Medulla oblongata (tissue), 1 donor: Measurements from ENCODE around the gene FRAT2.
"Not testable (repeated sequence)": the region's sequence is repeated elsewhere in the genome, so short reads cannot be mapped to it uniquely, and the experiment has no call there.

Source experiments
- DNase-seq: peaks from one replicate; pipeline ENCODE4 v3.0.0-alpha.2; 2015; ENCODE audit errors: extremely low spot score

FRAT2 gene

GRCh38 chr10:97356318-97356914 is 21.9 kb upstream of the FRAT2 start:
- no peak for DNase-seq

- peak; percentile 42 for DNase-seq
Observed at GRCh38 chr10:97355571-97355975, 21.0 kb upstream of the FRAT2 start.

DNA sequence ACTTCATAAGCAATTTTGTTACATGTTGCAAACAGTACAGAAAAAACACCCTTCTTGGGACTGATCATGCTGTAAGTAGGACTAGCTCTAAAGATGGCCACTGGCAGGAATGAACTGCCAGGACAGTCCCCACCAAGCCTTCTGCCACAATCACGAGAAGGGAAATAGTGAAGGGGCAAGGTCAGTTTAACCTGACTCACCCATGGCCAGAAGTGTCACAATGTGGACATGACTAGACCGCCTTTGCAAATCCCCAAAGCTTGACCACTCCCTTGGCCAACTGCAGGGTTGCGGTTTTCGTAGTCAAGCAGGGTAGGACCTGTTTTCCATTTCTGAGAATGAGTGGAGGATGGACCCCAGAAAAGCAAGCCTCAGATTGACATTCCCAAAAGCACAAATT is 19.4 kb upstream of the FRAT2 start:
- no peak for DNase-seq

GRCh38 chr10:97349752-97350513 is 15.4 kb upstream of the FRAT2 start:
- DNase-seq: no peak

DNA sequence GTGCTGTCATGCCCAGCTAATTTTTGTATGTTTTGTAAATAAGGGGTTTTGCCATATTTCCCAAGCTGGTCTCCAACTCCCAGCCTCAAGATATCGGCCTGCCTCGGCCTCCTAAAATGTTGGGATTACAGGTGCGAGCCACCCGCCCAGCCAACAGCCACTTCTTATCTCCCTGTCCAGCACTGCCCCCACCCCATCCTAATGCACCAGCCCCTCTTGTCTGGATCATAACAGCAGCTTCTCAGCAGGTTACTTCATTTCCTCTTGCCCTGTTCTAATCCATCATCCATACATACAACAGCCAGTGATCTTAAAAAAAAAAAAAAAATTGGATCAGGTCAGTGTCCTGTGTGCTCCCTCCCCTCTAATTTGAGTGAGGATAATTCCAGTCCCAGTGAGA is 12.8 kb upstream of the FRAT2 start:
- no peak for DNase-seq

DNA sequence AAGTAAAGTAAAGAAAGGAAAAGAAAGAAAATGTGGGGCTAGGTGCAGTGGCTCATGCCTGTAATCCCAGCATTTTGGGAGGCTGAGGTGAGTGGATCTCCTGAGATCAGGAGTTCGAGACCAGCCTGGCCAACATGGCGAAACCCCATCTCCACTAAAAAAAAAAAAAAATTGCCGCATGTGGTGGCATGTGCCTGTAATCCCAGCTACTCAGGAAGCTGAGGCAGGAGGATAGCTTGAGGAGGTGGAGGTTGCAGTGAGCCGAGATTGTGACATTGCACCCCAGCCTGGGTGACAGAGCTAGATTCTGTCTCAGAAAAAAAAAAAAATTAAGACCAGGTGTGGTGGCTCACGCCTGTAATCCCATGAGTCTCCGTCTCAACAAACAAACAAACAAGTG is 9.1 kb upstream of the FRAT2 start:
- not testable (repeated sequence) for DNase-seq

- no peak for DNase-seq
Observed at GRCh38 chr10:97341416-97341815, 6.9 kb upstream of the FRAT2 start.

GRCh38 chr10:97338041-97338440 is 3.5 kb upstream of the FRAT2 start:
- DNase-seq: peak; percentile 16

- no peak for DNase-seq
Observed at GRCh38 chr10:97336942-97337831, 2.7 kb upstream of the FRAT2 start.

GRCh38 chr10:97336446-97336845 is 1.9 kb upstream of the FRAT2 start:
- DNase-seq: no peak

GRCh38 chr10:97336006-97336405 is 1.5 kb upstream of the FRAT2 start:
- no peak for DNase-seq

- DNase-seq: no peak
Observed at GRCh38 chr10:97335188-97335619, 675 bp upstream of the FRAT2 start.

DNA sequence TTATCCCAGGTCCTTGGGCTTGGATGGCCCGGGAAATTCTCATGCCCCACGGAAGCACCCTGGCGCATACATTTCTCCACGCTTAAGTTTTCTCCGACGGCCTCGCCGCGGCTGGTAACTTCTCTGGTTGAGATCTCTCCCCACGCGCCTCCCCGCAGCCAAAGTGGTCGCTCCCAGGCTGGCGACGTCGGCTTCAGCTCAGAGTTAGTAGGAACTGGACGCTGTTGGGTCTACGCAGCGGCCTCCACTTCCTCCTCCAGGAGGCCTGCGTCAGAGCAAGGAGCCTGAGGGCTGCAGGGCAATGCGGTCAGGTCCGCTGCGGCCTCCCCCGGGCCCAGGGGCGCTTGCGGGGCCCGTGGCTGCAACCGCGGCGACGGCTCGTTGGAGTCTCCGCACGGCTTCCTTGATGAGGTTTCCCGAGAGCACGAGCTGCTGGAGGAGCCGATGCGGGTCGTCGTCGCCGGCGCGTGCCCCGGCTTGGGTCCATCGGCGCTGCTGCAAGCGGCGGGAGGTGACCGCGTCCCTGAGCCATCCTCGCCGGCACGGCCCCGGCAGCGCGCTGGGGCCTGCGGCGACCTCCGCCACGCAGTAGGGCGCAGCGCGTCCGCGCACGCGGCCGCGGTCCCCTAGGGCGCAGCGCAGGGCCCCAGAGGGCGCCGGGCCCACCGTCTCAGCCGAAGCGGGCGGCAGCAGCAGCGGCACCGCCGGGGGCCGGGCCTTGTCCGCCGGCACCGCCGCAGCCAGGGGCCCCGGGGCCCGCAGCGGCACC is 744 bp downstream of the FRAT2 start:
- peak; percentile 31 for DNase-seq

- no peak for DNase-seq
Observed at GRCh38 chr10:97333351-97333600, 1.3 kb downstream of the FRAT2 start.

DNA sequence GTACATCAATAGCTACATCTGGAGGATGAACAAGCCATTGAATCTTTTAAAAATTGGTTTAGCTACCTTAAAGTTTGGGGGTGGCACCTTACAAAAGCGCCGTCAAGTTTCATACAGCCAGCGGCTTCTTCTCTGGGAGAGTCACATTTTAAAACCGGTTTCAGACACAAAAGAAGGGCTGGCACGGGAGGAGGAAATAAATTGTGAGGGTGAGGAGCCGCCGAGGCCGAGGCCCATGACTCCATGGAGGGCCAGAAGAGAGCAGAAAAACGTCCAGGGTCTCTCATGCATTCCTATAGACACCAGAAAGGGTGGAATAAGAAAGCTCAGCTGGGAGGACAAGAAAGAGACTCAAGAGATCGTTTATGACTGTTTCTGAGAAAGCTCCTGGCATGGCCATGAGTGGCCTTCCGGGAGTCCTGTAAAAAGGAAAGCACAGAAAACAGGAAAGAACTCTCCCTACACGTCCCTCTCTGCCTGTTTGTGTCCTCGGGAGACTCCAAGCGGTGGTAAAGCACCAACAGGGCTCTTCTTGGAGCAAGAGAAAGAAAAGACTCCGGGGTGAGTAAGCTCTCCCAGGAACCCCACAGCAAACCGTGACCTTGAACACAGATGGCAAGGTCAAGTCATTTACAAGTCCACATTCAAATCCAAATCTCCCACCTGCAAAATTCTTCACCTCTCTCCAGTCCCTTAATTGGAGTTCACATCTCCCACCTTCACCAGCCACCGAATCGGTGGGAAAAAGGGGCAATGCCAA is 1.8 kb downstream of the FRAT2 start:
- peak; percentile 87 for DNase-seq

GRCh38 chr10:97331153-97331703 is 3.3 kb downstream of the FRAT2 start:
- DNase-seq: no peak

GRCh38 chr10:97329766-97330165 is 4.8 kb downstream of the FRAT2 start:
- DNase-seq: no peak

DNA sequence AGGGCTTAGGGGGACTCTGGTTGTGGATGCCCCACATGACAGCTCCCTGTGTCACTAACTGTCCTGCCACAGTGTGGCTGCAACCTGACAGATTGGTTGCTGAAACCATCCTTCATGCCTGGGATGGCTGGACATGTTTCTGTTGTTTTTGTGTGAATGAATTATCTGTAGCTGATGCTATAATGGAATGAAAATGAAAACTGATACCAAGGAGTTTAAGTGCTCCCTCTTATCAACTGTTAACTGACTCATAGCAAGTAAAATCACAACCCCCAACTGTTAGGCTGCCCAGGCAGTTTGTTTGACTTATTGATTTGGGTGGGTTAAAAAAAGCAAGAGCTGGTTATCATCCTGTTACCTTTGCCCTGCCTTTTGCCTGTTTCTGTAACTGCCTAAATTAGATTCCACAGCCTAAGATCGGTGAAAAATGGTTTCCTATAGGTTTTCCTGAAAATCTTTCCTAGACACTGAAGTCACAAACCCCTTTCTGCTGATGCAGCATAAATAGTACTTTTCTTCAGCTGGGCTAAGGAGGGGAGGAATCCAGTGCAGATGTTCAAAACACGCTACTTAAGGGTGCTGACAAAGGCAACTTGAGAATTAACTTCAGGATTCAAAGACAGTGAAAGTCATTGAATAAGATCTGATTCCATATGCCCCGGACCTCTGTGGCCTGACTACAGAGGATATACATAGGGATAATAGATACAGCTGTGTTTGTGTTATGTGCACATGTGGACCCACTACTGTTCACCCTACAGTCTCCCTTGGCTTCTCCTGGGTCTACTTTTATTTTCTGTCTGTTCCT is 5.7 kb downstream of the FRAT2 start:
- no peak for DNase-seq

DNA sequence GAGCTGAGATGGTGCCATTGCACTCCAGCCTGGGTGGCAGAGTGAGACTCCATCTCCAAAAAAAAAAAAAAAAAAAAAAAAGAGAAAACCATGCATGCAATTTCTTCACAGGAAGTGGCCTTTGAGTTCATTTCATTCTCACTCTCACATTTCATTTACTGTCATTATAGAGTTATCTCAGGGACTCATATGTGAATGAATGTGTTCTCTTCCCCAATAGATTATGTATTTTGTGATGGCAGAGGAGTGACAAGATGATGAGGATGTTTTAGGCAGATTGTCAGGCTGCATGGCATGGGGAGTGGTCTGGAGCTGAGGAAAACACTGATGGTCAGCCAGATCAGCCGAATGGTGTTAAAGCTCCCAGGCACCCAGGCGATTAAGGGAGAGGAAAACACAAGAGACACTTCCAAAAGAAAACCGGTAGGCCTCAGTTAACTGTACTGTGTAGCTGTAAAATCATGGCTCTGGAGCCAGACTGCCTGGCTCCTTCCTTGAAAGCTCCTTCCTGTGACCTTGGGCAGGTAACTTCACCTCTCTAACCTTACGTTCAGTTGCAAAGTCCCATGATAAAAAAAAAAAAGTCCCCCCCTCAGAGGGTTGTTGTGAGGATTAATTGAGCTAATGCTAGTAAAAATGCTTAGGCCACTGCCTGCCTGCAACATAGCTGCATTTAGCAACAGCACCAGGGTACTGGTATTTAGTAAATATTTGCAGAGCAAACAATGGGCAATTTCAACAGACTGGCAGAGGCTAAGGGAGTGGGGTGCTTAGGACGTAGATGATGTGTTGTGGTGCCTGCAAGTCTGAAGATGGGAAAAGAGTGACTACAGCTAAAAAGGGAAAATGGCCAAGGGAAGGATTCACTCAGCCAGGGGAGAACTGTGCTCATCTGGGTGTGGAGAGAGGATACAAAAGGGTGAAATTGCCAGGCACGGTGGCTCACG is 6.9 kb downstream of the FRAT2 start:
- DNase-seq: no peak
